HEK293 (cell line): Measurements from ENCODE around the gene MYH3.

Experiments used
- CTCF ChIA-PET: fragments of 350-600 bp; formaldehyde crosslinking; extraction: SDS; loops from one replicate; lab custom pipeline; 2021; ENCODE audit warnings: antibody characterized with exemption; lab: Yijun Ruan, JAX
- POLR2A ChIA-PET: fragments of 300-600 bp; formaldehyde crosslinking; extraction: SDS; loops from one replicate; lab custom pipeline; 2020; ENCODE audit warnings: antibody characterized with exemption, inconsistent platforms; lab: Yijun Ruan, JAX
- H3K27ac ChIP-seq: fragments of 200-500 bp; sonication (Bioruptor generic); 2 replicates; pipeline ENCODE4 v1.5.1; 2014; ENCODE audit warnings: low read depth, low read length, control low read depth, inconsistent platforms; ENCODE audit errors: extremely low read depth
- H3K36me3 ChIP-seq, 2 experiments: fragments of 200-500 bp in 1 of 2; sonication (Bioruptor generic) in 1 of 2; 1 replicate in 1 of 2; 2 replicates in 1 of 2; pipeline ENCODE4 v1.5.1; 2014 to 2017; ENCODE audit warnings: inconsistent platforms in 2 of 2, low read length in 2 of 2; ENCODE audit not compliant: control insufficient read depth in 2 of 2, insufficient read depth in 1 of 2
- H3K4me1 ChIP-seq: fragments of 200-500 bp; sonication (Bioruptor generic); 2 replicates; pipeline ENCODE4 v1.5.1; 2014; ENCODE audit warnings: mild to moderate bottlenecking, low read length, inconsistent platforms; ENCODE audit not compliant: control insufficient read depth, insufficient read depth
- H3K4me3 ChIP-seq: 2 replicates; pipeline ENCODE4 v1.5.1; 2011; ENCODE audit warnings: low read depth, mild to moderate bottlenecking, control low read depth, low read length, moderate library complexity
- H3K9me3 ChIP-seq: fragments of 200-500 bp; sonication (Bioruptor generic); 2 replicates; pipeline ENCODE4 v1.5.1; 2014; ENCODE audit warnings: low read depth, low read length, inconsistent platforms; ENCODE audit not compliant: control insufficient read depth, insufficient read depth
- EGR2 ChIP-seq: fragments of 450-650 bp; formaldehyde crosslinking; IDR thresholded peaks from 2 replicates; pipeline ENCODE4 v1.5.1; 2016; ENCODE audit warnings: low read depth, missing biosample characterization, missing genetic modification characterization
- GLI2 ChIP-seq: fragments of 450-650 bp; formaldehyde crosslinking; IDR thresholded peaks from 2 replicates; pipeline ENCODE4; 2017; ENCODE audit warnings: missing biosample characterization, missing genetic modification characterization, low read depth, borderline replicate concordance
- GLI4 ChIP-seq: fragments of 450-650 bp; formaldehyde crosslinking; IDR thresholded peaks from 2 replicates; pipeline ENCODE4 v1.5.1; 2016; ENCODE audit warnings: missing biosample characterization, missing genetic modification characterization
- KLF16 ChIP-seq: fragments of 450-650 bp; formaldehyde crosslinking; IDR thresholded peaks from 2 replicates; pipeline ENCODE4 v1.5.1; 2017; ENCODE audit warnings: missing biosample characterization, missing genetic modification characterization
- REPIN1 ChIP-seq: fragments of 450-650 bp; formaldehyde crosslinking; IDR thresholded peaks from 2 replicates; pipeline ENCODE4 v1.5.1; 2017; ENCODE audit warnings: missing biosample characterization, missing genetic modification characterization, low read depth
- WT1 ChIP-seq: fragments of 450-650 bp; formaldehyde crosslinking; IDR thresholded peaks from 2 replicates; pipeline ENCODE4 v1.5.1; 2016; ENCODE audit warnings: missing biosample characterization, missing genetic modification characterization
- ZFHX2 ChIP-seq: fragments of 450-650 bp; formaldehyde crosslinking; conservative IDR thresholded peaks from 2 replicates; pipeline ENCODE4 v1.5.1; 2016; ENCODE audit warnings: missing biosample characterization, missing genetic modification characterization
- ZFP37 ChIP-seq: fragments of 450-650 bp; formaldehyde crosslinking; IDR thresholded peaks from 2 replicates; pipeline ENCODE4 v1.5.1; 2016; ENCODE audit warnings: missing biosample characterization, missing genetic modification characterization
- ZNF121 ChIP-seq: fragments of 450-650 bp; formaldehyde crosslinking; IDR thresholded peaks from 2 replicates; pipeline ENCODE4 v1.5.1; 2016; ENCODE audit warnings: missing biosample characterization, missing genetic modification characterization
- ZNF140 ChIP-seq: fragments of 450-650 bp; formaldehyde crosslinking; IDR thresholded peaks from 2 replicates; pipeline ENCODE4 v1.5.1; 2016; ENCODE audit warnings: missing biosample characterization, missing genetic modification characterization
- ZNF202 ChIP-seq: fragments of 450-650 bp; formaldehyde crosslinking; IDR thresholded peaks from 2 replicates; pipeline ENCODE4 v1.5.1; 2016; ENCODE audit warnings: missing biosample characterization, missing genetic modification characterization, borderline replicate concordance
- ZNF24 ChIP-seq: fragments of 450-650 bp; formaldehyde crosslinking; IDR thresholded peaks from 2 replicates; pipeline ENCODE4 v1.5.1; 2016; ENCODE audit warnings: missing biosample characterization, missing genetic modification characterization
- ZNF37A ChIP-seq: fragments of 450-650 bp; IDR thresholded peaks from 2 replicates; pipeline ENCODE4 v1.5.1; 2018; ENCODE audit warnings: missing biosample characterization, missing genetic modification characterization
- ZNF394 ChIP-seq: fragments of 450-650 bp; formaldehyde crosslinking; IDR thresholded peaks from 2 replicates; pipeline ENCODE4 v1.5.1; 2016; ENCODE audit warnings: missing biosample characterization, missing genetic modification characterization, mild to moderate bottlenecking, moderate library complexity, borderline replicate concordance
- ZNF473 ChIP-seq: fragments of 450-650 bp; formaldehyde crosslinking; IDR thresholded peaks from 2 replicates; pipeline ENCODE4 v1.5.1; 2017; ENCODE audit warnings: missing biosample characterization, missing genetic modification characterization
- ZNF48 ChIP-seq: fragments of 450-650 bp; formaldehyde crosslinking; IDR thresholded peaks from 2 replicates; pipeline ENCODE4 v1.5.1; 2016; ENCODE audit warnings: missing biosample characterization, missing genetic modification characterization
- ZNF560 ChIP-seq: fragments of 450-650 bp; formaldehyde crosslinking; IDR thresholded peaks from 2 replicates; pipeline ENCODE4 v1.5.1; 2017; ENCODE audit warnings: missing biosample characterization, missing genetic modification characterization, borderline replicate concordance
- ZNF621 ChIP-seq: fragments of 450-650 bp; formaldehyde crosslinking; IDR thresholded peaks from 2 replicates; pipeline ENCODE4 v1.5.1; 2017; ENCODE audit warnings: missing biosample characterization, missing genetic modification characterization
- ZSCAN23 ChIP-seq: fragments of 450-650 bp; formaldehyde crosslinking; IDR thresholded peaks from 2 replicates; pipeline ENCODE4 v1.5.1; 2016; ENCODE audit warnings: missing biosample characterization, missing genetic modification characterization
- ZSCAN5A ChIP-seq: fragments of 450-650 bp; formaldehyde crosslinking; IDR thresholded peaks from 2 replicates; pipeline ENCODE4 v1.5.1; 2016; ENCODE audit warnings: missing biosample characterization, missing genetic modification characterization
- TF ChIP-seq, protein P1 (sequence below): fragments of 450-650 bp; formaldehyde crosslinking; IDR thresholded peaks from 2 replicates; pipeline ENCODE4 v1.5.1; 2016; ENCODE audit warnings: missing biosample characterization, missing genetic modification characterization
- TF ChIP-seq, protein P2 (sequence below): fragments of 450-650 bp; formaldehyde crosslinking; IDR thresholded peaks from 2 replicates; pipeline ENCODE4 v1.5.1; 2016; ENCODE audit warnings: missing biosample characterization, missing genetic modification characterization
- TF ChIP-seq, protein P3 (sequence below): fragments of 450-650 bp; formaldehyde crosslinking; IDR thresholded peaks from 2 replicates; pipeline ENCODE4 v1.5.1; 2016; ENCODE audit warnings: missing biosample characterization, missing genetic modification characterization
- TF ChIP-seq, protein P4 (sequence below): fragments of 450-650 bp; formaldehyde crosslinking; IDR thresholded peaks from 2 replicates; pipeline ENCODE4 v1.5.1; 2016; ENCODE audit warnings: missing biosample characterization, missing genetic modification characterization, low read depth

Gene MYH3

GRCh38 chr17:10668775-10669174 is 11.7 kb upstream of the MYH3 start (continued):
- TF ChIP-seq, protein P1, sequence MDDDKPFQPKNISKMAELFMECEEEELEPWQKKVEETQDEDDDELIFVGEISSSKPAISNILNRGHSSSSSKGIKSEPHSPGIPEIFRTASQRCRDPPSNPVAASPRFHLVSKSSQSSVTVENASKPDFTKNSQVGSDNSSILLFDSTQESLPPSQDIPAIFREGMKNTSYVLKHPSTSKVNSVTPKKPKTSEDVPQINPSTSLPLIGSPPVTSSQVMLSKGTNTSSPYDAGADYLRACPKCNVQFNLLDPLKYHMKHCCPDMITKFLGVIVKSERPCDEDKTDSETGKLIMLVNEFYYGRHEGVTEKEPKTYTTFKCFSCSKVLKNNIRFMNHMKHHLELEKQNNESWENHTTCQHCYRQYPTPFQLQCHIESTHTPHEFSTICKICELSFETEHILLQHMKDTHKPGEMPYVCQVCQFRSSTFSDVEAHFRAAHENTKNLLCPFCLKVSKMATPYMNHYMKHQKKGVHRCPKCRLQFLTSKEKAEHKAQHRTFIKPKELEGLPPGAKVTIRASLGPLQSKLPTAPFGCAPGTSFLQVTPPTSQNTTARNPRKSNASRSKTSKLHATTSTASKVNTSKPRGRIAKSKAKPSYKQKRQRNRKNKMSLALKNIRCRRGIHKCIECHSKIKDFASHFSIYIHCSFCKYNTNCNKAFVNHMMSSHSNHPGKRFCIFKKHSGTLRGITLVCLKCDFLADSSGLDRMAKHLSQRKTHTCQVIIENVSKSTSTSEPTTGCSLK, result no peak
- TF ChIP-seq WT1 (tag by site-specific recombination), result no peak
- TF ChIP-seq KLF16 (tag by site-specific recombination), result no peak
- no peak for TF ChIP-seq ZNF202
- TF ChIP-seq ZFHX2, result no peak
- TF ChIP-seq ZNF560 (tag by site-specific recombination), result no peak
- TF ChIP-seq, protein P2, sequence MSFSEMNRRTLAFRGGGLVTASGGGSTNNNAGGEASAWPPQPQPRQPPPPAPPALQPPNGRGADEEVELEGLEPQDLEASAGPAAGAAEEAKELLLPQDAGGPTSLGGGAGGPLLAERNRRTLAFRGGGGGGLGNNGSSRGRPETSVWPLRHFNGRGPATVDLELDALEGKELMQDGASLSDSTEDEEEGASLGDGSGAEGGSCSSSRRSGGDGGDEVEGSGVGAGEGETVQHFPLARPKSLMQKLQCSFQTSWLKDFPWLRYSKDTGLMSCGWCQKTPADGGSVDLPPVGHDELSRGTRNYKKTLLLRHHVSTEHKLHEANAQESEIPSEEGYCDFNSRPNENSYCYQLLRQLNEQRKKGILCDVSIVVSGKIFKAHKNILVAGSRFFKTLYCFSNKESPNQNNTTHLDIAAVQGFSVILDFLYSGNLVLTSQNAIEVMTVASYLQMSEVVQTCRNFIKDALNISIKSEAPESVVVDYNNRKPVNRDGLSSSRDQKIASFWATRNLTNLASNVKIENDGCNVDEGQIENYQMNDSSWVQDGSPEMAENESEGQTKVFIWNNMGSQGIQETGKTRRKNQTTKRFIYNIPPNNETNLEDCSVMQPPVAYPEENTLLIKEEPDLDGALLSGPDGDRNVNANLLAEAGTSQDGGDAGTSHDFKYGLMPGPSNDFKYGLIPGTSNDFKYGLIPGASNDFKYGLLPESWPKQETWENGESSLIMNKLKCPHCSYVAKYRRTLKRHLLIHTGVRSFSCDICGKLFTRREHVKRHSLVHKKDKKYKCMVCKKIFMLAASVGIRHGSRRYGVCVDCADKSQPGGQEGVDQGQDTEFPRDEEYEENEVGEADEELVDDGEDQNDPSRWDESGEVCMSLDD, result no peak
- TF ChIP-seq, protein P3, sequence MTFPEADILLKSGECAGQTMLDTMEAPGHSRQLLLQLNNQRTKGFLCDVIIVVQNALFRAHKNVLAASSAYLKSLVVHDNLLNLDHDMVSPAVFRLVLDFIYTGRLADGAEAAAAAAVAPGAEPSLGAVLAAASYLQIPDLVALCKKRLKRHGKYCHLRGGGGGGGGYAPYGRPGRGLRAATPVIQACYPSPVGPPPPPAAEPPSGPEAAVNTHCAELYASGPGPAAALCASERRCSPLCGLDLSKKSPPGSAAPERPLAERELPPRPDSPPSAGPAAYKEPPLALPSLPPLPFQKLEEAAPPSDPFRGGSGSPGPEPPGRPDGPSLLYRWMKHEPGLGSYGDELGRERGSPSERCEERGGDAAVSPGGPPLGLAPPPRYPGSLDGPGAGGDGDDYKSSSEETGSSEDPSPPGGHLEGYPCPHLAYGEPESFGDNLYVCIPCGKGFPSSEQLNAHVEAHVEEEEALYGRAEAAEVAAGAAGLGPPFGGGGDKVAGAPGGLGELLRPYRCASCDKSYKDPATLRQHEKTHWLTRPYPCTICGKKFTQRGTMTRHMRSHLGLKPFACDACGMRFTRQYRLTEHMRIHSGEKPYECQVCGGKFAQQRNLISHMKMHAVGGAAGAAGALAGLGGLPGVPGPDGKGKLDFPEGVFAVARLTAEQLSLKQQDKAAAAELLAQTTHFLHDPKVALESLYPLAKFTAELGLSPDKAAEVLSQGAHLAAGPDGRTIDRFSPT, result no peak
- TF ChIP-seq ZFP37 (tag by site-specific recombination), result no peak

GRCh38 chr17:10666906-10667305 is 9.8 kb upstream of the MYH3 start:
- POLR2A ChIA-PET, result interaction anchor here (0.5 kb wide), 1 partner anchor 11 kb away, joined by 6 read pairs; no protein-coding TSS in a partner anchor
- H3K4me1 ChIP-seq, result no peaks in the 10 kb centered on the region
- no peak overlapping the region for H3K27ac ChIP-seq
- no peak overlapping the region for H3K4me3 ChIP-seq
- TF ChIP-seq ZNF37A (tag by site-specific recombination), result no peak
- no peak for TF ChIP-seq ZSCAN23 (tag by site-specific recombination)
- TF ChIP-seq ZSCAN5A (tag by site-specific recombination), result no peak
- TF ChIP-seq GLI2 (tag by site-specific recombination), result no peak
- no peak for TF ChIP-seq ZNF121
- TF ChIP-seq ZNF473, result no peak
- TF ChIP-seq ZNF394 (tag by site-specific recombination), result no peak
- TF ChIP-seq, protein P4, sequence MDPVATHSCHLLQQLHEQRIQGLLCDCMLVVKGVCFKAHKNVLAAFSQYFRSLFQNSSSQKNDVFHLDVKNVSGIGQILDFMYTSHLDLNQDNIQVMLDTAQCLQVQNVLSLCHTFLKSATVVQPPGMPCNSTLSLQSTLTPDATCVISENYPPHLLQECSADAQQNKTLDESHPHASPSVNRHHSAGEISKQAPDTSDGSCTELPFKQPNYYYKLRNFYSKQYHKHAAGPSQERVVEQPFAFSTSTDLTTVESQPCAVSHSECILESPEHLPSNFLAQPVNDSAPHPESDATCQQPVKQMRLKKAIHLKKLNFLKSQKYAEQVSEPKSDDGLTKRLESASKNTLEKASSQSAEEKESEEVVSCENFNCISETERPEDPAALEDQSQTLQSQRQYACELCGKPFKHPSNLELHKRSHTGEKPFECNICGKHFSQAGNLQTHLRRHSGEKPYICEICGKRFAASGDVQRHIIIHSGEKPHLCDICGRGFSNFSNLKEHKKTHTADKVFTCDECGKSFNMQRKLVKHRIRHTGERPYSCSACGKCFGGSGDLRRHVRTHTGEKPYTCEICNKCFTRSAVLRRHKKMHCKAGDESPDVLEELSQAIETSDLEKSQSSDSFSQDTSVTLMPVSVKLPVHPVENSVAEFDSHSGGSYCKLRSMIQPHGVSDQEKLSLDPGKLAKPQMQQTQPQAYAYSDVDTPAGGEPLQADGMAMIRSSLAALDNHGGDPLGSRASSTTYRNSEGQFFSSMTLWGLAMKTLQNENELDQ (tag by site-specific recombination), result no peak
- no peak for TF ChIP-seq EGR2
- TF ChIP-seq ZNF48, result no peak
- TF ChIP-seq REPIN1 (tag by site-specific recombination), result no peak
- no peak for TF ChIP-seq GLI4
- TF ChIP-seq ZNF621 (tag by site-specific recombination), result no peak
- TF ChIP-seq ZNF140 (tag by site-specific recombination), result no peak
- TF ChIP-seq ZNF24, result no peak
- TF ChIP-seq, all 188 proteins: peak for 0
- no peaks in the 10 kb centered on the region for H3K9me3 ChIP-seq
- no peaks in the 10 kb centered on the region for H3K36me3 ChIP-seq
- CTCF ChIA-PET, result interaction anchor here (1.2 kb wide), 1 partner anchor 17 kb away, joined by 3 read pairs; no protein-coding TSS in a partner anchor
